DMS53 treated with DMSO at 0.1 percent for 48 hours (cell line): Measurements from ENCODE around the gene POLG.

ENCODE experiments used
- DNase-seq: peaks from one replicate; lab custom pipeline; 2025; ENCODE audit not compliant: unreplicated experiment; lab: John Stamatoyannopoulos, UW

POLG gene

GRCh38 chr15:89327113-89327512 lies 7.5 kb downstream of the POLG start:
- no peak for DNase-seq

- peak; percentile 43 for DNase-seq
These were observed 8.3 kb downstream of the POLG start for GRCh38 chr15:89326316-89326715.

GRCh38 chr15:89325039-89325803 lies 9.4 kb downstream of the POLG start:
- no peak for DNase-seq

- no peak for DNase-seq
These were observed 10.8 kb downstream of the POLG start for GRCh38 chr15:89323825-89324224.

- DNase-seq: no peak
These were observed 11.8 kb downstream of the POLG start for GRCh38 chr15:89322822-89323221.

- no peak for DNase-seq
These were observed 12.9 kb downstream of the POLG start for GRCh38 chr15:89321521-89322410.

- no peak for DNase-seq
These were observed 14.4 kb downstream of the POLG start for GRCh38 chr15:89320200-89320599.

- no peak for DNase-seq
These were observed 14.9 kb downstream of the POLG start for GRCh38 chr15:89319678-89320077.

GRCh38 chr15:89317186-89317720 lies 17.4 kb downstream of the POLG start:
- no peak for DNase-seq

GRCh38 chr15:89316504-89316903 lies 18.1 kb downstream of the POLG start:
- DNase-seq: no peak

GRCh38 chr15:89315375-89315929 lies 19.2 kb downstream of the POLG start:
- DNase-seq: no peak

GRCh38 chr15:89309993-89310392 lies 24.6 kb downstream of the POLG start:
- no peak for DNase-seq

GRCh38 chr15:89308236-89308635 lies 26.4 kb downstream of the POLG start:
- DNase-seq: no peak

- no peak for DNase-seq
These were observed 26.8 kb downstream of the POLG start for GRCh38 chr15:89307791-89308190.

GRCh38 chr15:89307046-89307587 lies 27.5 kb downstream of the POLG start:
- no peak for DNase-seq

- no peak for DNase-seq
These were observed 29.2 kb downstream of the POLG start for GRCh38 chr15:89305395-89305794.

- no peak for DNase-seq
These were observed 30.6 kb downstream of the POLG start for GRCh38 chr15:89303986-89304385.

- DNase-seq: no peak
These were observed 33.1 kb downstream of the POLG start for GRCh38 chr15:89301304-89302089.

- no peak for DNase-seq
These were observed 34.7 kb downstream of the POLG start for GRCh38 chr15:89299896-89300295.

- no peak for DNase-seq
These were observed 41.6 kb downstream of the POLG start for GRCh38 chr15:89293012-89293411.
